Measurements from ENCODE around the gene CCNT2. TPM values are rescaled to one million over a fixed set of nuclear protein-coding genes. Genes with fewer than 3 reads are reported as not detected.
A peak's percentile ranks its signal among the peaks of the same experiment; 100 is the strongest.

The CCNT2 gene
- total and polyA plus RNA-seq, 7 experiments from 2014 or later, result 20.6 to 78.1 (median 60.0) TPM

DNA sequence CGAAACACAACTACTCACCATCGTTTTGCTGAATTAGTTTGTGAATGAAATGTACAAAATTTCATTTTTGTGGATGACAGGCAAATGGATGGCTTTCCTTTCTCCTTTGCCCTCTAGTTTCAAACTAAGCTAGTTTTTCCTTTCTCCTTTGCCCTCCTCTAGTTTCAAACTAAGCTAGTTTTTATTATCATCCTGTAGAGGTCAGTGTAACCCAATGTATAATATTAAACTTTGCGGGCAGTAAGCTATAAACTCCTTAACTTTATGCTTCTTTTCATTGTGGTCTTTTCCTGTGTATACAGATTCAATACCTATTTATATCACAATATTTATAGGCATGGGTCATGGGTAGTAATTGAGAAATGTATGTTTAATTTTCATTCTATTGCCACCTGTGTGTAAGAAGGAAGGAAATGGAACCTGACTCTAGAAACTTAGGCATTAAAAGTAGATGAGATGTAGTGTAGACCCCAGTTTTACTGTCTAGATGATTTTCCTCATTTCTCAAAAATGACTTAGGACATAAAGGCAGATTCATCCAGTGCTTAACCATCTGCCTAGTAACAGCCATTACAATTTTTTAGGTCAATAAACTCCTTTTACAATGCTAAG lies 70.5 kb downstream of the CCNT2 start:
- peaks cover 0 to 15% (median 3%) of the 10 kb centered on the region in 11 donors for H3K9me3 Mint-ChIP-seq

DNA sequence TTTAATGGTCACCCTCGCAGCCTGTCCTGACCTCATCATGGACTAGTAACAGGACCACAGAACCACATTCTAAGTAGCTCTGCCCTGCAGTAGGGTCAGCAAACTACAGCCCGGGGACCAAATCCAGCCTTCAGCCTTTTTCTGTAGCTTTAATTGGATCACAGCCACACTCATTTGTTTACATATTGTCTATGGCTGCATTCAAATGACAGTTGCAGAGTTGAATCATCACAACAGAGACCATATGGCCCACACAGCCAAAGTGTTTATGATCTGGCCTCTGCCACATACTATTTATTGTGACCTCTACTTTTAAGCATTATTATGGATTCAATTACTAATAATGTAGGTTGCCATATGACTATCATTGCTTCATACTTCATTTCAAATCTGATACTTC lies 80.9 kb downstream of the CCNT2 start:
- no peak for ATAC-seq
- H3K27ac Mint-ChIP-seq, result no peak overlapping the region
- H3K9me3 ChIP-seq (ENCODE audit: control insufficient read depth in 2 of 3, low read length in 3 of 3), result no peaks in the 10 kb centered on the region
- no peak overlapping the region for H3K4me3 Mint-ChIP-seq
- no peaks in the 10 kb centered on the region for H3K36me3 Mint-ChIP-seq
- POLR2A ChIA-PET, result no interaction called here
- H3K27me3 Mint-ChIP-seq, result peaks cover 3 to 13% (median 4%) of the 10 kb centered on the region in 5 donors
- CTCF ChIA-PET, result interaction anchor here (1.6 kb wide), 1 partner anchor 11 kb away, joined by 3 read pairs; no protein-coding TSS in a partner anchor
- intact Hi-C loops (cut with micrococcal nuclease), result no loop called here
- no peak overlapping the region for H3K4me3 ChIP-seq (ENCODE audit: low read length)
- no peaks in the 10 kb centered on the region for H3K27me3 ChIP-seq (ENCODE audit: control insufficient read depth in 2 of 2, insufficient read depth in 2 of 2, low read length in 2 of 2)
- H3K27ac ChIP-seq (ENCODE audit: low read depth, low read length), result no peak overlapping the region
- H3K4me1 ChIP-seq (ENCODE audit: control insufficient read depth in 2 of 2, insufficient read depth in 2 of 2, low read length in 2 of 2), result no peaks in the 10 kb centered on the region
- H3K9me3 Mint-ChIP-seq, result no peaks in the 10 kb centered on the region
- peaks cover 0 to 5% (median 4%) of the 10 kb centered on the region in 7 donors for H3K4me1 Mint-ChIP-seq
- no peaks in the 10 kb centered on the region for H3K36me3 ChIP-seq (ENCODE audit: control insufficient read depth in 2 of 3, insufficient read depth in 3 of 3, low read length in 3 of 3)
- DNase-seq, result no peak

More for the DNA sequence above, 70.5 kb downstream of the CCNT2 start:
- Histone ChIP-seq H3K4me3 (ENCODE audit: low read length) (no peak overlapping the region), H3K4me1 (ENCODE audit: control insufficient read depth in 2 of 2, insufficient read depth in 2 of 2, low read length in 2 of 2) (no peaks in the 10 kb centered on the region), H3K27me3 (ENCODE audit: control insufficient read depth in 2 of 2, insufficient read depth in 2 of 2, low read length in 2 of 2) (no peaks in the 10 kb centered on the region), H3K36me3 (ENCODE audit: control insufficient read depth in 2 of 3, insufficient read depth in 3 of 3, low read length in 3 of 3) (no peaks in the 10 kb centered on the region), H3K27ac (ENCODE audit: low read depth, low read length) (no peak overlapping the region), H3K9me3 (ENCODE audit: control insufficient read depth in 2 of 3, low read length in 3 of 3) (no peaks in the 10 kb centered on the region)
- Mint-ChIP-seq H3K4me3 (no peak overlapping the region), H3K36me3 (peaks cover 0 to 3% (median 2%) of the 10 kb centered on the region in 5 donors), H3K27me3 (peaks cover 0 to 22% (median 14%) of the 10 kb centered on the region in 5 donors), H3K4me1 (no peaks in the 10 kb centered on the region), H3K27ac (no peak overlapping the region)
- ChIA-PET CTCF (interaction anchor here (0.5 to 2.6 kb wide), 12 partner anchors 10 to 930 kb away, joined by 3 to 18 read pairs (median 4); no protein-coding TSS in a partner anchor), POLR2A (no interaction called here)
- no peak for ATAC-seq
- peak in 5 of 9 donors; percentile 13 to 35 (median 23) for DNase-seq
- intact Hi-C loops (cut with micrococcal nuclease), result loop anchor here (1.0 to 5.0 kb wide), 7 partner anchors 483 to 1395 kb away; no protein-coding TSS in a partner anchor

- POLR2A ChIA-PET, result no interaction called here
- H3K27me3 Mint-ChIP-seq, result peaks cover 6 to 20% (median 13%) of the 10 kb centered on the region in 5 donors
Measured at GRCh38 chr2:135002836-135003235, 84.2 kb downstream of the CCNT2 start.

GRCh38 chr2:135004005-135004746 lies 85.6 kb downstream of the CCNT2 start:
- POLR2A ChIA-PET, result interaction anchor here (0.7 to 1.3 kb wide), 2 partner anchors 526 to 706 kb away, joined by 3 read pairs; partner anchors contain the start of gene ZRANB3
- peaks cover 6 to 22% (median 13%) of the 10 kb centered on the region in 5 donors for H3K27me3 Mint-ChIP-seq
- H3K9me3 Mint-ChIP-seq, result no peaks in the 10 kb centered on the region
- H3K27me3 ChIP-seq (ENCODE audit: control insufficient read depth in 2 of 2, insufficient read depth in 2 of 2, low read length in 2 of 2), result no peaks in the 10 kb centered on the region
- no peaks in the 10 kb centered on the region for H3K9me3 ChIP-seq (ENCODE audit: control insufficient read depth in 2 of 3, low read length in 3 of 3)
- H3K27ac Mint-ChIP-seq, result no peak overlapping the region
- DNase-seq (peak; percentile 32 to 76 (median 62)), ATAC-seq (peak; percentile 92)
- H3K4me1 ChIP-seq (ENCODE audit: control insufficient read depth in 2 of 2, insufficient read depth in 2 of 2, low read length in 2 of 2), result no peaks in the 10 kb centered on the region
- peak overlapping the region in 3 of 10 donors; percentile 17 to 63 (median 21) for H3K4me3 Mint-ChIP-seq
- intact Hi-C loops (cut with micrococcal nuclease), result loop anchor here (1.0 to 10.0 kb wide), 8 partner anchors 49 to 793 kb away; partner anchors contain the start of genes R3HDM1 (in 2 of the 2), ZRANB3 (in 2 of the 2) and RAB3GAP1 (in 1 of the 2)
- H3K4me1 Mint-ChIP-seq, result peaks cover 0 to 8% (median 5%) of the 10 kb centered on the region in 7 donors
- no peaks in the 10 kb centered on the region for H3K36me3 ChIP-seq (ENCODE audit: control insufficient read depth in 2 of 3, insufficient read depth in 3 of 3, low read length in 3 of 3)
- H3K36me3 Mint-ChIP-seq, result no peaks in the 10 kb centered on the region
- CTCF ChIA-PET, result interaction anchor here (0.6 to 2.3 kb wide), 19 partner anchors 9 to 794 kb away, joined by 3 to 24 read pairs (median 4); partner anchors contain the start of genes R3HDM1 and ZRANB3
- H3K27ac ChIP-seq (ENCODE audit: low read depth, low read length), result no peak overlapping the region
- H3K4me3 ChIP-seq (ENCODE audit: low read length), result no peak overlapping the region

More at GRCh38 chr2:135002836-135003235, 84.2 kb downstream of the CCNT2 start:
- DNase-seq (no peak), ATAC-seq (no peak)
- H3K36me3 Mint-ChIP-seq, result no peaks in the 10 kb centered on the region
- intact Hi-C loops (cut with micrococcal nuclease), result loop anchor here (5.0 to 10.0 kb wide), 2 partner anchors 112 to 529 kb away; partner anchors contain the start of genes R3HDM1 (in 1 of the 2) and ZRANB3 (in 1 of the 2)
- no peaks in the 10 kb centered on the region for H3K9me3 Mint-ChIP-seq
- no peak overlapping the region for H3K4me3 Mint-ChIP-seq
- Histone ChIP-seq H3K4me3 (ENCODE audit: low read length) (no peak overlapping the region), H3K9me3 (ENCODE audit: control insufficient read depth in 2 of 3, low read length in 3 of 3) (no peaks in the 10 kb centered on the region), H3K4me1 (ENCODE audit: control insufficient read depth in 2 of 2, insufficient read depth in 2 of 2, low read length in 2 of 2) (no peaks in the 10 kb centered on the region), H3K27ac (ENCODE audit: low read depth, low read length) (no peak overlapping the region), H3K36me3 (ENCODE audit: control insufficient read depth in 2 of 3, insufficient read depth in 3 of 3, low read length in 3 of 3) (no peaks in the 10 kb centered on the region), H3K27me3 (ENCODE audit: control insufficient read depth in 2 of 2, insufficient read depth in 2 of 2, low read length in 2 of 2) (no peaks in the 10 kb centered on the region)
- CTCF ChIA-PET, result interaction anchor here (1.1 to 2.3 kb wide), 3 partner anchors 707 to 796 kb away, joined by 3 to 24 read pairs (median 8); no protein-coding TSS in a partner anchor
- peaks cover 0 to 8% (median 5%) of the 10 kb centered on the region in 7 donors for H3K4me1 Mint-ChIP-seq
- H3K27ac Mint-ChIP-seq, result no peak overlapping the region

GRCh38 chr2:135005753-135006152 lies 87.1 kb downstream of the CCNT2 start:
- CTCF ChIA-PET, result interaction anchor here (0.7 to 2.3 kb wide), 6 partner anchors 574 to 703 kb away, joined by 3 to 15 read pairs (median 4); no protein-coding TSS in a partner anchor
- no peak overlapping the region for H3K4me3 ChIP-seq (ENCODE audit: low read length)
- ATAC-seq (no peak), DNase-seq (no peak)
- no peak overlapping the region for H3K4me3 Mint-ChIP-seq
- no peaks in the 10 kb centered on the region for H3K27me3 ChIP-seq (ENCODE audit: control insufficient read depth in 2 of 2, insufficient read depth in 2 of 2, low read length in 2 of 2)
- no peaks in the 10 kb centered on the region for H3K9me3 Mint-ChIP-seq
- peaks cover 6 to 16% (median 13%) of the 10 kb centered on the region in 5 donors for H3K27me3 Mint-ChIP-seq
- no peak overlapping the region for H3K27ac ChIP-seq (ENCODE audit: low read depth, low read length)
- no peaks in the 10 kb centered on the region for H3K4me1 ChIP-seq (ENCODE audit: control insufficient read depth in 2 of 2, insufficient read depth in 2 of 2, low read length in 2 of 2)
- POLR2A ChIA-PET, result no interaction called here
- no peaks in the 10 kb centered on the region for H3K36me3 Mint-ChIP-seq
- H3K4me1 Mint-ChIP-seq, result peaks cover 0 to 12% (median 5%) of the 10 kb centered on the region in 7 donors
- no peaks in the 10 kb centered on the region for H3K9me3 ChIP-seq (ENCODE audit: control insufficient read depth in 2 of 3, low read length in 3 of 3)
- no peak overlapping the region for H3K27ac Mint-ChIP-seq
- H3K36me3 ChIP-seq (ENCODE audit: control insufficient read depth in 2 of 3, insufficient read depth in 3 of 3, low read length in 3 of 3), result no peaks in the 10 kb centered on the region
- intact Hi-C loops (cut with micrococcal nuclease), result loop anchor here (2.0 to 10.0 kb wide), 4 partner anchors 47 to 595 kb away; partner anchors contain the start of genes R3HDM1 (in 1 of the 2), RAB3GAP1 (in 1 of the 2) and ZRANB3 (in 1 of the 2)
